ENCODE measurements around the gene XRCC6.

DNA sequence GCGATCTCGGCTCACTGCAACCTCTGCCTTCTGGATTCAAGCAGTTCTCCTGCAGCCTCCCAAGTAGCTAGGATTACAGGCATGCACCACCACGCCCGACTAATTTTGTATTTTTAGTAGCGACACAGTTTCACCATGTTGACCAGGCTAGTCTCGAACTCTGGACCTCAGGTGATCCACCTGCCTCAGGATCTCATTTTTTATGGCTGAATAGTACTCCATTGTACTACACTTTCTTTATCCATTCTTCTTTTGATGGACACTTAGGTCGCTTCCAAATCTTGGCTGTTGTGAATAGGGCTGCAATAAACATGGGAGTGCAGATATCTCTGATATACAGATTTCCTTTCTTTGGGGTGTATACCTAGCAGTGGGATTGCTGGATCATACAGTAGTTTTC lies 20.8 kb downstream of the XRCC6 start:
- TF ChIP-seq, protein P1, sequence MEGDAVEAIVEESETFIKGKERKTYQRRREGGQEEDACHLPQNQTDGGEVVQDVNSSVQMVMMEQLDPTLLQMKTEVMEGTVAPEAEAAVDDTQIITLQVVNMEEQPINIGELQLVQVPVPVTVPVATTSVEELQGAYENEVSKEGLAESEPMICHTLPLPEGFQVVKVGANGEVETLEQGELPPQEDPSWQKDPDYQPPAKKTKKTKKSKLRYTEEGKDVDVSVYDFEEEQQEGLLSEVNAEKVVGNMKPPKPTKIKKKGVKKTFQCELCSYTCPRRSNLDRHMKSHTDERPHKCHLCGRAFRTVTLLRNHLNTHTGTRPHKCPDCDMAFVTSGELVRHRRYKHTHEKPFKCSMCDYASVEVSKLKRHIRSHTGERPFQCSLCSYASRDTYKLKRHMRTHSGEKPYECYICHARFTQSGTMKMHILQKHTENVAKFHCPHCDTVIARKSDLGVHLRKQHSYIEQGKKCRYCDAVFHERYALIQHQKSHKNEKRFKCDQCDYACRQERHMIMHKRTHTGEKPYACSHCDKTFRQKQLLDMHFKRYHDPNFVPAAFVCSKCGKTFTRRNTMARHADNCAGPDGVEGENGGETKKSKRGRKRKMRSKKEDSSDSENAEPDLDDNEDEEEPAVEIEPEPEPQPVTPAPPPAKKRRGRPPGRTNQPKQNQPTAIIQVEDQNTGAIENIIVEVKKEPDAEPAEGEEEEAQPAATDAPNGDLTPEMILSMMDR (optimal IDR thresholded peaks at IDR 0.05 in 1 of 3, IDR thresholded peaks at IDR 0.05 in 1 of 3, conservative IDR thresholded peaks at IDR 0.05 in 1 of 3; ENCODE audit: extremely low read depth in 1 of 3, insufficient read depth in 2 of 3, low read length in 3 of 3): no peak
- no peak for TF ChIP-seq EZH2 (IDR thresholded peaks at IDR 0.05; ENCODE audit: low read length)

Measured in keratinocyte (primary cell).